HL-60 (cell line): ENCODE measurements around the gene TEX50.

Source experiments
- CTCF ChIP-seq: IDR thresholded peaks from one replicate; pipeline ENCODE4 v1.5.1; 2011; ENCODE audit warnings: low read length, control low read depth, inconsistent platforms; ENCODE audit not compliant: insufficient read depth
- GABPA ChIP-seq: IDR thresholded peaks from 2 replicates; pipeline ENCODE4 v1.6.1; 2012; ENCODE audit warnings: low read depth
- POLR2AphosphoS5 ChIP-seq: IDR thresholded peaks from 2 replicates; pipeline ENCODE4 v1.6.1; 2012; ENCODE audit warnings: low read depth
- SPI1 ChIP-seq: IDR thresholded peaks from 2 replicates; pipeline ENCODE4 v1.6.1; 2012; ENCODE audit warnings: low read depth, mild to moderate bottlenecking, borderline replicate concordance

- no peak for TF ChIP-seq CTCF
- TF ChIP-seq SPI1: no peak
- no peak for TF ChIP-seq GABPA
- no peak for TF ChIP-seq POLR2AphosphoS5
Observed at GRCh38 chr1:173608503-173609216, 26.5 kb upstream of the TEX50 start.
